Tibial artery (tissue), 4 donors: Measurements from ENCODE around the gene P2RX3.
A peak's percentile ranks its signal among the peaks of the same experiment; 100 is the strongest.

Source experiments
- DNase-seq, 2 donors: peaks; one replicate each; pipeline ENCODE4 v3.0.0-alpha.2; 2019
- H3K27ac ChIP-seq, 2 donors: fragments of 200-600 bp; sonication (generic) in 1 of 2; 1 replicate in 1 of 2; 2 replicates in 1 of 2; pipeline ENCODE4 v1.5.1; 2018 to 2019; ENCODE audit warnings: mild to moderate bottlenecking in 1 of 2
- H3K27me3 ChIP-seq, 2 donors: fragments of 200-600 bp; sonication (generic) in 1 of 2; one replicate each; pipeline versions ENCODE4 v1.5.1 to v1.6.0; 2016 to 2019
- H3K36me3 ChIP-seq, 3 donors: fragments of 200-600 bp; sonication (generic) in 2 of 3; one replicate each; pipeline ENCODE4 v1.5.1; 2016 to 2019; ENCODE audit warnings: mild to moderate bottlenecking in 2 of 3
- H3K4me1 ChIP-seq, 4 donors: fragments of 200-600 bp; sonication (generic) in 2 of 4; 1 replicate in 3 of 4; 2 replicates in 1 of 4; pipeline ENCODE4 v1.5.1; 2016 to 2019
- H3K4me3 ChIP-seq, 2 donors: fragments of 200-600 bp; sonication (generic) in 1 of 2; 1 replicate in 1 of 2; 2 replicates in 1 of 2; pipeline ENCODE4 v1.5.1; 2018 to 2019; ENCODE audit warnings: mild to moderate bottlenecking in 2 of 2
- H3K9me3 ChIP-seq, 3 donors: fragments of 200-600 bp; sonication (generic) in 1 of 3; one replicate each; pipeline ENCODE4 v1.5.1; 2016 to 2019
- CTCF ChIP-seq, 2 experiments: fragments of 200-600 bp in 1 of 2; fragments of 450-650 bp in 1 of 2; IDR thresholded peaks; one replicate each; pipeline ENCODE4 v1.5.1; 2017 to 2019; ENCODE audit warnings: antibody characterized with exemption in 2 of 2, mild to moderate bottlenecking in 1 of 2, moderate library complexity in 1 of 2
- intact Hi-C: fragments of 100-400 bp; cut with DNase I; formaldehyde crosslinking; loops from one replicate; pipeline ENCODE4 v1.15.0; 2023; ENCODE audit warnings: low total_unique reads

Gene P2RX3

DNA sequence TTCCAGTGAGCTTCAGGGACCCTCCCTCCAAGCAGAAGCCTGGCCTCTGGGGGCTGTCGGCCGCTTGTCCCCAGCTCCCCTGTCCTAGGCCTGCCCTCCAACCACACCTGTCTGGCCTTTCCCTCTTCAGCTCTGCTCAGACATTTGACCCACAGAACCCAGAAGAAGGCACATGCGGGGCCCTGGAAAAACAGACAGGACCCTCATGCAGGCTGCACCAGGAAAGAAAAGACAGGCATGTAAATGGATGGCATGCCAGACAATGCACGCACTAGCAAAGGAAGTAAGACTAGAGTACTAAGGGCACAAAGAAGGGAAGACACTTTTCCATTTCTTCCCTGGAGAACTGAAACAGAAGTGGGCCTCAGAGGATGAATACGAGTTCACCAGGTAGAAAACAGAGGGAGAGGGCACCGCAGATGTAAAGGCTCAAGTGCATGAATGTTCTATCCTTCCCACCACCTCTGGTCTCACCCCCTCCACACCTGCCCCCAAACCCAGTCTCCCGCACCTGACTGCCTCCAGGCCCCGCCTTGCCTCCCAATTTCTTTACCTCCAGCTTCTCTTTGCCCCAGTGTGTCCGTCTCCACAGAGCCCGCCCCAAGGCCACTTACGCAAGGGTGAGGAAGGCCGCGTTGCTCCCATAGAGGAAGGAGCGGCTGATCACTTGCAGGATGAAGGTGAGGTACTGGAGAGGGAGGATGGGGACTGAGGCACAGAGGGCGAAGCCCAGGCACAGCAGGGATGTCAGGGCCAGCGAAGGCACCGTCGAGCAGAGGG is 71.4 kb downstream of the P2RX3 start:
- Histone ChIP-seq H3K27me3 (no peaks in the 10 kb centered on the region), H3K9me3 (no peaks in the 10 kb centered on the region), H3K27ac (no peak overlapping the region), H3K36me3 (peaks cover 57 to 91% (median 70%) of the 10 kb centered on the region in 3 donors), H3K4me3 (no peak overlapping the region), H3K4me1 (peaks cover 0 to 3% (median 0%) of the 10 kb centered on the region in 4 donors)
- no peak for TF ChIP-seq CTCF (IDR thresholded peaks at IDR 0.05)
- intact Hi-C loops = no loop called here
- DNase-seq = no peak

GRCh38 chr11:57410287-57410686 is 72.1 kb downstream of the P2RX3 start:
- no peak overlapping the region for H3K27ac ChIP-seq
- peaks cover 0 to 3% (median 0%) of the 10 kb centered on the region in 4 donors for H3K4me1 ChIP-seq
- peaks cover 65 to 93% (median 77%) of the 10 kb centered on the region in 3 donors for H3K36me3 ChIP-seq
- H3K27me3 ChIP-seq = no peaks in the 10 kb centered on the region
- intact Hi-C loops = no loop called here
- no peaks in the 10 kb centered on the region for H3K9me3 ChIP-seq
- TF ChIP-seq CTCF (IDR thresholded peaks at IDR 0.05) = no peak
- no peak overlapping the region for H3K4me3 ChIP-seq
- no peak for DNase-seq

DNA sequence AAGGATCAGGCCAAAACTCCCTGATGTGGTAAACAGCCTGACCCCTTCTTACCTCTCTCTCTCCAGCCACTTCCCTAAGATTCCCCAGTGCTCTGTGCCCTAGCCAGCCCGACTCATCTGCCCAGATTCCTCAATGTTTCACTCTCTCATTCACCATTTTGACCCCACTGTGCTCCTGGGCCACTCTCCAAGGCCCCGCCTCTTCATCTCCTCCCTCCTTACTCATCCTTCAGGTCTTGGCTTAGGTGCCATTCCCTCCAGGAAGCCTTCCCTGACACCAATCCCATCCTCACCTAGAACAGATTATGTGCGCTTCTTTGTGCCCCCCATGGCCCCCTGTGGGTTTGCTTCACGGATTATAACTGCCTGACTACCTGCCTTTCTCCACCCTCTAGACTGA is 75.5 kb downstream of the P2RX3 start:
- Histone ChIP-seq H3K4me3 (no peak overlapping the region), H3K9me3 (no peaks in the 10 kb centered on the region), H3K36me3 (peaks cover 87 to 95% (median 88%) of the 10 kb centered on the region in 3 donors), H3K4me1 (peaks cover 0 to 12% (median 5%) of the 10 kb centered on the region in 4 donors), H3K27me3 (no peaks in the 10 kb centered on the region), H3K27ac (no peak overlapping the region)
- no peak for TF ChIP-seq CTCF (IDR thresholded peaks at IDR 0.05)
- intact Hi-C loops = no loop called here
- no peak for DNase-seq

GRCh38 chr11:57414612-57415212 is 76.6 kb downstream of the P2RX3 start:
- Histone ChIP-seq H3K27ac (no peak overlapping the region), H3K36me3 (peaks cover 78 to 95% (median 79%) of the 10 kb centered on the region in 3 donors), H3K4me1 (peaks cover 0 to 12% (median 5%) of the 10 kb centered on the region in 4 donors), H3K4me3 (no peak overlapping the region), H3K9me3 (no peaks in the 10 kb centered on the region), H3K27me3 (no peaks in the 10 kb centered on the region)
- TF ChIP-seq CTCF (IDR thresholded peaks at IDR 0.05) = no peak
- intact Hi-C loops = no loop called here
- no peak for DNase-seq

- Histone ChIP-seq H3K27me3 (no peaks in the 10 kb centered on the region), H3K9me3 (no peaks in the 10 kb centered on the region), H3K4me3 (no peak overlapping the region), H3K4me1 (peaks cover 0 to 12% (median 5%) of the 10 kb centered on the region in 4 donors), H3K36me3 (peaks cover 74 to 95% (median 77%) of the 10 kb centered on the region in 3 donors), H3K27ac (peak overlapping the region in 1 of 2 donors; percentile 0)
- DNase-seq = no peak
- intact Hi-C loops = no loop called here
- no peak for TF ChIP-seq CTCF (IDR thresholded peaks at IDR 0.05)
Observed at GRCh38 chr11:57416436-57416835, 78.3 kb downstream of the P2RX3 start.
